Psoas muscle (tissue), 8 donors: ENCODE results near the gene UPK1A. TPM values are rescaled to one million over a fixed set of nuclear protein-coding genes. Genes with fewer than 3 reads are reported as not detected.

Experiments
- ATAC-seq, 4 donors: fragments of 200-7000 bp; cut with Tn5 transposase; one replicate each; pipeline ENCODE4 v1.9.1; 2020; ENCODE audit warnings: moderate library complexity in 3 of 4, mild to moderate bottlenecking in 2 of 4
- DNase-seq, 2 donors: peaks; one replicate each; pipeline ENCODE4 v3.0.0-alpha.2; 2020
- H3K27ac ChIP-seq: fragments of 200-600 bp; one replicate; pipeline ENCODE4 v1.8.0; 2022
- H3K27me3 ChIP-seq, 3 donors: fragments of 200-600 bp in 1 of 3; one replicate each; pipeline versions ENCODE4 v1.6.1 to v1.8.0; 2013 to 2022; ENCODE audit warnings: low read length in 2 of 3, mild to moderate bottlenecking in 2 of 3, moderate library complexity in 1 of 3; ENCODE audit not compliant: insufficient read depth in 3 of 3
- H3K36me3 ChIP-seq, 2 donors: fragments of 200-600 bp in 1 of 2; one replicate each; pipeline versions ENCODE4 v1.6.1 to v1.8.0; 2013 to 2022; ENCODE audit warnings: low read depth in 1 of 2, mild to moderate bottlenecking in 1 of 2, moderate library complexity in 1 of 2; ENCODE audit not compliant: insufficient read depth in 1 of 2
- H3K4me1 ChIP-seq: fragments of 200-600 bp; one replicate; pipeline ENCODE4 v1.8.0; 2022
- H3K4me3 ChIP-seq: fragments of 200-600 bp; one replicate; pipeline ENCODE4 v1.8.0; 2022; ENCODE audit warnings: mild to moderate bottlenecking
- H3K9me3 ChIP-seq: fragments of 200-600 bp; one replicate; pipeline ENCODE4 v1.8.0; 2022
- CTCF ChIP-seq: fragments of 200-600 bp; IDR thresholded peaks from one replicate; pipeline ENCODE4 v1.8.0; 2022; ENCODE audit warnings: antibody characterized with exemption
- WGBS, 3 donors: extraction: QIAGEN DNeasy Blood & Tissue Kit; methylation state at CpG; one replicate each; pipeline versions ENCODE4 v1.1.6 to v1.1.7; 2013; 5-methylcytosine and 5-hydroxymethylcytosine counted together
- intact Hi-C, 2 donors: fragments of 100-400 bp; cut with DNase I; formaldehyde crosslinking; loops; one replicate each; pipeline versions ENCODE4 v1.11.0 to v1.14.2; 2022
- polyA plus RNA-seq, 3 donors: library from polyadenylated mRNA; stranded (reverse); fragments of 200-250 nt; gene quantifications; one replicate each; pipeline ENCODE4 v1.2.3, GENCODE V29; 2013
- total RNA-seq, 4 donors: library from RNA; stranded (reverse); fragmentation: NEBNext Ultra II Directional in 2 of 4; extraction: Animal tissue kit (Norgen Biotek cat#: 25700) in 2 of 4; gene quantifications; one replicate each; pipeline versions ENCODE4 v1.2.1 to v1.2.4, GENCODE V29; 2021 to 2023
- donor health status: healthy with polysubstance abuse.
- donor health status: DM: no; HTN: no; CAD: no; lungs with moderate emphysema.
- donor health status: Bipolar disorder and iron deficiency.
- donor health status: healthy.
- donor health status: DM: yes; HTN: yes; CAD: no.
- donor health status: DM: no; HTN: no; CAD: no.
- donor health status: DM: no; HTN: no; CAD: no.
- donor health status: DM: yes; HTN: yes; CAD: no.

The UPK1A gene
- total and polyA plus RNA-seq, 7 donors = 0.17 to 0.31 (median 0.24) TPM; not detected in 4

GRCh38 chr19:35696835-35697234 is 30.5 kb downstream of the UPK1A start:
- no peaks in the 10 kb centered on the region for H3K9me3 ChIP-seq
- H3K4me3 ChIP-seq = no peak overlapping the region
- no peak for DNase-seq
- intact Hi-C loops = no loop called here
- ATAC-seq = no peak
- no peak for TF ChIP-seq CTCF
- no peaks in the 10 kb centered on the region for H3K4me1 ChIP-seq
- H3K27ac ChIP-seq = no peak overlapping the region
- H3K36me3 ChIP-seq = no peaks in the 10 kb centered on the region
- WGBS, 3 donors = 63 to 69% (median 68%) methylated on average over 4 of the region's 4 CpGs
- no peaks in the 10 kb centered on the region for H3K27me3 ChIP-seq

- intact Hi-C loops = no loop called here
- H3K27ac ChIP-seq = no peak overlapping the region
- peak overlapping the region; percentile 70 for H3K4me3 ChIP-seq
- ATAC-seq (peak; percentile 100), DNase-seq (peak; percentile 95 to 97)
- H3K27me3 ChIP-seq = no peaks in the 10 kb centered on the region
- H3K4me1 ChIP-seq = peaks cover 5% of the 10 kb centered on the region
- no peak for TF ChIP-seq CTCF
- no peaks in the 10 kb centered on the region for H3K36me3 ChIP-seq
- H3K9me3 ChIP-seq = no peaks in the 10 kb centered on the region
- WGBS, 3 donors = 0% methylated on average over 50 of the region's 50 CpGs
Observed at GRCh38 chr19:35702223-35703012, 36.1 kb downstream of the UPK1A start.

- Histone ChIP-seq H3K4me3 (peak overlapping the region; percentile 70), H3K36me3 (no peaks in the 10 kb centered on the region), H3K27me3 (no peaks in the 10 kb centered on the region), H3K4me1 (peaks cover 5% of the 10 kb centered on the region), H3K27ac (no peak overlapping the region), H3K9me3 (no peaks in the 10 kb centered on the region)
- ATAC-seq = peak in 1 of 4 donors; percentile 23
- intact Hi-C loops = no loop called here
- TF ChIP-seq CTCF = no peak
- WGBS, 3 donors = 41 to 50% (median 44%) methylated on average over 8 to 9 of the region's 9 CpGs
- no peak for DNase-seq
Observed at GRCh38 chr19:35703343-35703742, 37.0 kb downstream of the UPK1A start.

- H3K27ac ChIP-seq = no peak within 1 kb of the TSS
- no peaks in the 10 kb centered on the region for H3K9me3 ChIP-seq
- DNase-seq = no peak
- no peaks in the 10 kb centered on the region for H3K27me3 ChIP-seq
- no peak for TF ChIP-seq CTCF
- intact Hi-C loops = no loop called here
- H3K4me3 ChIP-seq = no peak within 1 kb of the TSS
- no peak for ATAC-seq
- H3K36me3 ChIP-seq = no peaks in the 10 kb centered on the region
- H3K4me1 ChIP-seq = peaks cover 5% of the 10 kb centered on the region
- WGBS, 3 donors = 14 to 20% (median 17%) methylated on average over 24 of the region's 24 CpGs
Observed at GRCh38 chr19:35704218-35704617, 37.9 kb downstream of the UPK1A start, which contains the start of gene ZBTB32. Gene ZBTB32 (plus strand): TSS chr19:35704558. CDS start chr19:35714627, 10,069 bp downstream.

- TF ChIP-seq CTCF = no peak
- 91 to 100% (median 95%) methylated on average over 1 of the region's 1 CpG for WGBS, 3 donors
- intact Hi-C loops = no loop called here
- DNase-seq = no peak
- Histone ChIP-seq H3K27ac (no peak overlapping the region), H3K9me3 (no peaks in the 10 kb centered on the region), H3K36me3 (no peaks in the 10 kb centered on the region), H3K4me1 (no peaks in the 10 kb centered on the region), H3K4me3 (no peak overlapping the region), H3K27me3 (no peaks in the 10 kb centered on the region)
- no peak for ATAC-seq
Observed at GRCh38 chr19:35708391-35708790, 42.1 kb downstream of the UPK1A start.
